Naive thymus-derived CD4-positive, alpha-beta T cell (primary cell): ENCODE measurements around the gene NHLH2. TPM values are rescaled to one million over a fixed set of nuclear protein-coding genes. Genes with fewer than 3 reads are reported as not detected.

Source experiments
- ATAC-seq: fragments of 150-1000 bp; cut with Tn5 transposase; 2 replicates; pipeline ENCODE4 v1.10.0; 2021; ENCODE audit warnings: mild to moderate bottlenecking, moderate library complexity
- CTCF ChIA-PET: fragments of 350-600 bp; sonication (Branson Sonifier 250); formaldehyde crosslinking; loops from one replicate; lab custom pipeline; 2021; ENCODE audit warnings: antibody characterized with exemption; lab: Charles Lee
- POLR2A ChIA-PET: fragments of 350-600 bp; sonication (Branson Sonifier 250); formaldehyde crosslinking; loops from one replicate; lab custom pipeline; 2021; ENCODE audit warnings: antibody characterized with exemption, inconsistent platforms; lab: Charles Lee
- DNase-seq, 9 donors: peaks; one replicate each; pipeline versions ENCODE4 v3.0.0 to v3.0.0-alpha.2; 2020 to 2022; ENCODE audit warnings: mixed read lengths in 1 of 9
- H3K27ac ChIP-seq: one replicate; pipeline ENCODE4 v1.7.0; 2013; ENCODE audit warnings: mild to moderate bottlenecking, low read depth, low read length, moderate library complexity
- H3K27me3 ChIP-seq, 2 donors: one replicate each; pipeline ENCODE4 v1.7.0; 2013; ENCODE audit warnings: low read length in 2 of 2, mild to moderate bottlenecking in 2 of 2, moderate library complexity in 2 of 2; ENCODE audit not compliant: control insufficient read depth in 2 of 2, insufficient read depth in 2 of 2
- H3K36me3 ChIP-seq, 3 experiments: 1 replicate in 2 of 3; 2 replicates in 1 of 3; pipeline ENCODE4 v1.7.0; 2013; ENCODE audit warnings: low read length in 3 of 3, mild to moderate bottlenecking in 3 of 3, moderate library complexity in 1 of 3; ENCODE audit not compliant: insufficient read depth in 3 of 3, control insufficient read depth in 2 of 3
- H3K4me1 ChIP-seq, 2 donors: one replicate each; pipeline ENCODE4 v1.7.0; 2013; ENCODE audit warnings: low read length in 2 of 2, mild to moderate bottlenecking in 2 of 2, moderate library complexity in 1 of 2; ENCODE audit not compliant: control insufficient read depth in 2 of 2, insufficient read depth in 2 of 2
- H3K4me3 ChIP-seq: 2 replicates; pipeline ENCODE4 v1.7.0; 2013; ENCODE audit warnings: mild to moderate bottlenecking, low read length
- H3K9me3 ChIP-seq, 3 experiments: 1 replicate in 2 of 3; 2 replicates in 1 of 3; pipeline ENCODE4 v1.7.0; 2013; ENCODE audit warnings: low read length in 3 of 3; ENCODE audit not compliant: control insufficient read depth in 2 of 3
- H3K27ac Mint-ChIP-seq, 9 donors: one replicate each; pipeline ENCODE4 v1.8.0; 2020 to 2022; ENCODE audit warnings: mixed read lengths in 9 of 9, mild to moderate bottlenecking in 8 of 9, moderate library complexity in 5 of 9, inconsistent platforms in 2 of 9
- H3K27me3 Mint-ChIP-seq, 5 donors: one replicate each; pipeline ENCODE4 v1.8.0; 2021 to 2022; ENCODE audit warnings: mixed read lengths in 5 of 5, mild to moderate bottlenecking in 1 of 5
- H3K36me3 Mint-ChIP-seq, 5 donors: one replicate each; pipeline ENCODE4 v1.8.0; 2020 to 2022; ENCODE audit warnings: mixed read lengths in 5 of 5, mild to moderate bottlenecking in 3 of 5, inconsistent platforms in 1 of 5
- H3K4me1 Mint-ChIP-seq, 7 donors: one replicate each; pipeline ENCODE4 v1.8.0; 2020 to 2022; ENCODE audit warnings: mixed read lengths in 7 of 7, mild to moderate bottlenecking in 3 of 7, inconsistent platforms in 1 of 7
- H3K4me3 Mint-ChIP-seq, 10 donors: one replicate each; pipeline ENCODE4 v1.8.0; 2020 to 2022; ENCODE audit warnings: mild to moderate bottlenecking in 10 of 10, mixed read lengths in 10 of 10, moderate library complexity in 6 of 10, inconsistent platforms in 2 of 10
- H3K9me3 Mint-ChIP-seq, 11 donors: one replicate each; pipeline ENCODE4 v1.8.0; 2020 to 2022; ENCODE audit warnings: mixed read lengths in 11 of 11, mild to moderate bottlenecking in 4 of 11, inconsistent platforms in 1 of 11, moderate library complexity in 1 of 11
- intact Hi-C, 2 donors: fragments of 100-400 bp; cut with micrococcal nuclease; formaldehyde crosslinking; loops; one replicate each; pipeline ENCODE4 v1.15.1; 2023
- polyA plus RNA-seq, 2 donors: library from polyadenylated mRNA; unstranded; fragments of 300-500 nt; fragmentation: Illumina TruSeq; gene quantifications; one replicate each; pipeline ENCODE4 v1.2.3, GENCODE V29; 2021
- total RNA-seq, 6 experiments: library from RNA in 5 of 6; stranded (reverse) in 5 of 6; gene quantifications; 1 replicate in 5 of 6; 2 replicates in 1 of 6; pipeline ENCODE4 v1.2.3 and lab custom pipeline; 2021 to 2026

The NHLH2 gene
- total and polyA plus RNA-seq, 7 experiments from 2014 or later = not detected

DNA sequence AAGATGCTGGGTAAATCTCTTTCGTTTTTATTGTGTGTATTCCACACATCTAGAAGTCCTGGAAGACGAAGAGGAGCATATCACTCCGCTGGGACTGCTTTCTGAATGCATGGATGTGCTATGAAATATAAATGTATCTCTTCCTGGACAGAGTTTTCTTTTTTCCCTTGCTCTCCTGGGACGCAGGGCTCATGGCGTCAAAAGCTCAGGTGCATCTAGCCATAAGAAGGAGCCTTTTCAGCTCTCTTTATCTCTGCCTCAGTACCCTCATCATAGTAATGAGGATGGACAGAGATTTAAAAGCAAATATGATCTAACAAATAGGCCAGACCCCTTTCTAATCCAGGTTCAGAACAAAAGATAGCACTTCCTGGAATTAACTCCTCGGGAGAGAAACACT, 44.9 kb downstream of the NHLH2 start:
- CTCF ChIA-PET = no interaction called here
- H3K9me3 ChIP-seq = no peaks in the 10 kb centered on the region
- H3K27ac ChIP-seq = no peak overlapping the region
- H3K27me3 Mint-ChIP-seq = peaks cover 25 to 51% (median 37%) of the 10 kb centered on the region in 5 donors
- no peaks in the 10 kb centered on the region for H3K4me1 Mint-ChIP-seq
- no peaks in the 10 kb centered on the region for H3K4me1 ChIP-seq
- intact Hi-C loops = no loop called here
- no peak for ATAC-seq
- H3K4me3 ChIP-seq = no peak overlapping the region
- H3K36me3 ChIP-seq = no peaks in the 10 kb centered on the region
- H3K9me3 Mint-ChIP-seq = peaks cover 0 to 2% (median 0%) of the 10 kb centered on the region in 11 donors
- H3K36me3 Mint-ChIP-seq = no peaks in the 10 kb centered on the region
- DNase-seq = no peak
- H3K4me3 Mint-ChIP-seq = no peak overlapping the region
- peaks cover 0 to 4% of the 10 kb centered on the region in 2 donors for H3K27me3 ChIP-seq
- H3K27ac Mint-ChIP-seq = no peak overlapping the region
- POLR2A ChIA-PET = no interaction called here

DNA sequence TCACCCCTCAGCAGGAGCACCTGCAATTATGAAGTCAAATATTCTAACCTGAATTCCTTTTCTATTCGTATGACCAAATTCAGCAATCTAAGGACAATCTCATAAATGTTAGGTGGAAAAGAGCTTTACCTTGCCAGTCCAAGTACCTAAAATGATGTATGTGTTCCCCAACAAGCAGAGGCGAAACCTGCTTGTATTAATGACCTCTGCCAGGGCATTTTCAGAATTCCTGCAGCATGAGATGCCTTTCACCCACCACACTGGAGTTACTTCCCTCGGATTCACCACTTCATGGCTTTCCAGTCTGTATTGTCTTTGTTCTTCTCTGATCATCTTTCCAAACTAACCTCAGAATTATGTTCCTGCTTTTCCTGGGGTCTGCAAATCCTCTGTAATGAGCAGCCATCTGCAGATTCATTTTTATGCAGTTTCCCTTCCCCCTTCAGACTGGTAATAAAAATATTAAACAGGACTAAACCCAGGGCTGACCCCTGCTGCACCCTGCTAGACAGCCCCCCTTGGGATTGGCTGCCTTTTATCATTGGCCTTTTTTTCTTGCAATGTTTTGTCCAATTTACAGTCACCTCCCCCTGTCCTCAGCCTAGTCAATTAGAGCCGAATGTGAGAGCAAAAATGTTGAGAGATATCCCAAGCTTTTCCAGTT, 45.8 kb downstream of the NHLH2 start:
- peaks cover 0 to 2% (median 0%) of the 10 kb centered on the region in 11 donors for H3K9me3 Mint-ChIP-seq
- peaks cover 0 to 4% of the 10 kb centered on the region in 2 donors for H3K27me3 ChIP-seq
- DNase-seq (no peak), ATAC-seq (no peak)
- POLR2A ChIA-PET = no interaction called here
- H3K4me1 ChIP-seq = no peaks in the 10 kb centered on the region
- H3K36me3 Mint-ChIP-seq = no peaks in the 10 kb centered on the region
- H3K9me3 ChIP-seq = no peaks in the 10 kb centered on the region
- H3K36me3 ChIP-seq = no peaks in the 10 kb centered on the region
- peaks cover 26 to 54% (median 42%) of the 10 kb centered on the region in 5 donors for H3K27me3 Mint-ChIP-seq
- H3K27ac Mint-ChIP-seq = no peak overlapping the region
- no peak overlapping the region for H3K27ac ChIP-seq
- H3K4me3 ChIP-seq = no peak overlapping the region
- no peaks in the 10 kb centered on the region for H3K4me1 Mint-ChIP-seq
- CTCF ChIA-PET = no interaction called here
- H3K4me3 Mint-ChIP-seq = no peak overlapping the region
- intact Hi-C loops = no loop called here

DNA sequence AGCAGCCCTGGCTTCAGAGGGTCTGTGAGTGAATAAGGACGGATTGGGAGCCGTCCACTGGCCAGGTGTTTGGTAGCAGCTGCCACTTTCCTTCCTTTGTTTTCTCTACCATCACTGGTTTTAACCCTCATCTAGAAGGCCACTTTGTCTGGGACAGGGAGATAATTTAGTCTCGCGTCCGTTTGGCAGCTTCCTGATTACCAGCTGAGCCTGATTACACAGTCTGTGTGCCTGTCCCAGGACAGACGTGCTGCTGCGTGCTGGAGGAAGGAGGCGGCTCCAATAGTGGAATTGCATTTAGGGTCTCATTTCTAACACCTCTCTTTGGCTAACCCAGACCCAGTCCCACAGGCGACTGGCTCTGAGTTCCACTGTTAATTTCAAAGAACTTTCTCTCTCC, 47.8 kb downstream of the NHLH2 start:
- DNase-seq (no peak), ATAC-seq (no peak)
- Mint-ChIP-seq H3K4me3 (no peak overlapping the region), H3K27ac (no peak overlapping the region), H3K4me1 (no peaks in the 10 kb centered on the region), H3K9me3 (no peaks in the 10 kb centered on the region), H3K27me3 (peaks cover 23 to 48% (median 40%) of the 10 kb centered on the region in 5 donors), H3K36me3 (no peaks in the 10 kb centered on the region)
- Histone ChIP-seq H3K27ac (no peak overlapping the region), H3K9me3 (no peaks in the 10 kb centered on the region), H3K36me3 (no peaks in the 10 kb centered on the region), H3K27me3 (peaks cover 0 to 4% of the 10 kb centered on the region in 2 donors), H3K4me1 (no peaks in the 10 kb centered on the region), H3K4me3 (no peak overlapping the region)
- intact Hi-C loops = no loop called here
- ChIA-PET POLR2A (no interaction called here), CTCF (no interaction called here)

DNA sequence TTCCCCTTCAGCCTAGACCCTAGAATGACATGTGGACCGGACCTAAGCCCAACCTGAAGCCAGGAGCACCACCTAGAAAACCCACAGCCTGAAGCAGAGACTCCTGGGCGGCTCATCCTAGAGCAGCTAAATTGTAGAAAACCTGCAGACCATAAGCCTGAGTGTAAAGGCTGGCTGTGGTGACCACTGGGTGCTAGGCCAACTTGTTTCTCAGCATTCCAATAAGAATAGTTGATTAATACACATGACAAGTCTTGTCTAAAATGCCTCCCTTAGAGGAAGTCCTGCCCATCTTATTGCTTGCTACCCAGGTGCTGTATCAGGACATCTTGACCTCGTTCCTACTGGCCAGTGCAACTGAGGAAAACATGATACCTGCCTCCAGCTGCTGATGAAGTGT, 49.1 kb downstream of the NHLH2 start:
- no peak for ATAC-seq
- no peaks in the 10 kb centered on the region for H3K36me3 Mint-ChIP-seq
- Histone ChIP-seq H3K27ac (no peak overlapping the region), H3K4me3 (no peak overlapping the region), H3K27me3 (peaks cover 0 to 4% of the 10 kb centered on the region in 2 donors), H3K9me3 (no peaks in the 10 kb centered on the region), H3K36me3 (no peaks in the 10 kb centered on the region), H3K4me1 (no peaks in the 10 kb centered on the region)
- POLR2A ChIA-PET = no interaction called here
- no peak overlapping the region for H3K27ac Mint-ChIP-seq
- no peaks in the 10 kb centered on the region for H3K4me1 Mint-ChIP-seq
- H3K4me3 Mint-ChIP-seq = no peak overlapping the region
- CTCF ChIA-PET = no interaction called here
- intact Hi-C loops = no loop called here
- peaks cover 25 to 43% (median 39%) of the 10 kb centered on the region in 5 donors for H3K27me3 Mint-ChIP-seq
- H3K9me3 Mint-ChIP-seq = peaks cover 0 to 8% (median 0%) of the 10 kb centered on the region in 11 donors
- no peak for DNase-seq

DNA sequence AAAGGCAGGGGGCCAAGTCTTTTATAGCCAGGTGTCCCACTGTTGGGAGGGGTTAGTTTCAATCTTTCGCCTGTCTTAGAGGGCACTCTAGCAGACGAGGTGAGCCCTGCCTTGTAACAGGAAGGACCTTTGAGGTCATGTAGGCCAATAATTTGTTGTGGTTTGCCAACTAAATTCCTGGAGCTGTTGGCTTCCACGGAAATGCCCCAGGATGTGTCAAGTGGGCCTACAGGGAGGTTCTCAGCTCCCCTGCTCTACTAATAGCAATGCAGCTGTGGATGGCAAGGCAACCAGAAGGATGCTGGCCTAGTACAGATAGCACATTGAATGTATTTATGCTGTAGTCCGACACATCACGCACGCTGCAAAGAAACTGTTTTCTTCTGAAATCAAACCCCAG, 50.1 kb downstream of the NHLH2 start:
- H3K27me3 Mint-ChIP-seq = peaks cover 27 to 45% (median 35%) of the 10 kb centered on the region in 5 donors
- ATAC-seq (no peak), DNase-seq (no peak)
- intact Hi-C loops = no loop called here
- Histone ChIP-seq H3K4me1 (no peaks in the 10 kb centered on the region), H3K27ac (no peak overlapping the region), H3K4me3 (no peak overlapping the region), H3K36me3 (no peaks in the 10 kb centered on the region), H3K9me3 (no peaks in the 10 kb centered on the region), H3K27me3 (no peaks in the 10 kb centered on the region)
- no peaks in the 10 kb centered on the region for H3K4me1 Mint-ChIP-seq
- no peak overlapping the region for H3K4me3 Mint-ChIP-seq
- no peak overlapping the region for H3K27ac Mint-ChIP-seq
- no peaks in the 10 kb centered on the region for H3K36me3 Mint-ChIP-seq
- ChIA-PET POLR2A (no interaction called here), CTCF (no interaction called here)
- H3K9me3 Mint-ChIP-seq = peaks cover 0 to 11% (median 0%) of the 10 kb centered on the region in 11 donors

DNA sequence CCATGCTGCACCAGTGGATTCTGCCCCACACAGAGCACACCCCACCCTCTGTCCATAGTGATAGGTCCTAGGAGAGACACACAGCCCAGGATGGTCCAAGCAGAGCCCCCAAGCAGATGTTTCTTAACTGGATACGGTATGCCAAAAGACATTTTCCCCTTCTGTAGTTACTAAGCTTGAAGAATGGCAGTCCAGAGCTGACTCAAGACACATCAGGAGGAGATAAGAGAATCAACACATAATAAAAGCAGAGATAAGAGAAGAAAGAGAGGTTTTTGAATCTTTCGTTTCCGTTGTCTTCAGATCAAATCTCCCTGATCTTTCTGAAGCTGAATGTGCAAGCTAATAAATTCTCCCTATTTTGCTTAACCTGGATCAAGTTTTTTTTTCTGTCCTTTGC, 50.6 kb downstream of the NHLH2 start:
- intact Hi-C loops = no loop called here
- Histone ChIP-seq H3K9me3 (no peaks in the 10 kb centered on the region), H3K4me1 (no peaks in the 10 kb centered on the region), H3K4me3 (no peak overlapping the region), H3K27me3 (no peaks in the 10 kb centered on the region), H3K27ac (no peak overlapping the region), H3K36me3 (no peaks in the 10 kb centered on the region)
- Mint-ChIP-seq H3K4me1 (no peaks in the 10 kb centered on the region), H3K4me3 (no peak overlapping the region), H3K27ac (no peak overlapping the region), H3K9me3 (peaks cover 0 to 11% (median 0%) of the 10 kb centered on the region in 11 donors), H3K27me3 (peaks cover 26 to 46% (median 32%) of the 10 kb centered on the region in 5 donors), H3K36me3 (no peaks in the 10 kb centered on the region)
- CTCF ChIA-PET = interaction anchor here (0.6 kb wide), 2 partner anchors 47 to 170 kb away, joined by 3 read pairs; no protein-coding TSS in a partner anchor
- ATAC-seq = no peak
- POLR2A ChIA-PET = no interaction called here
- no peak for DNase-seq
